HG03280 (cell line): ENCODE data around the gene CRIM1.

Experiments used
- ATAC-seq: cut with Tn5 transposase; IDR thresholded peaks from one replicate; pipeline ENCODE4 v1.9.1; 2021; ENCODE audit warnings: mild to moderate bottlenecking, moderate library complexity; ENCODE audit not compliant: unreplicated experiment

Gene CRIM1

GRCh38 chr2:36544638-36545338, 189.2 kb downstream of the CRIM1 start:
- no peak for ATAC-seq

- no peak for ATAC-seq
Measured at GRCh38 chr2:36545871-36546416, 190.4 kb downstream of the CRIM1 start.

- ATAC-seq: no peak
Measured at GRCh38 chr2:36547906-36548305, 192.3 kb downstream of the CRIM1 start.

GRCh38 chr2:36549165-36549574, 193.6 kb downstream of the CRIM1 start:
- no peak for ATAC-seq

GRCh38 chr2:36550006-36550405, 194.4 kb downstream of the CRIM1 start:
- no peak for ATAC-seq

GRCh38 chr2:36553683-36554082, 198.1 kb downstream of the CRIM1 start:
- ATAC-seq: no peak

- no peak for ATAC-seq
Measured at GRCh38 chr2:36554531-36554930, 199.0 kb downstream of the CRIM1 start.

GRCh38 chr2:36555789-36556188, 200.2 kb downstream of the CRIM1 start:
- ATAC-seq: no peak

GRCh38 chr2:36556842-36557241, 201.3 kb downstream of the CRIM1 start:
- ATAC-seq: no peak

- ATAC-seq: no peak
Measured at GRCh38 chr2:36559221-36559942, 203.8 kb downstream of the CRIM1 start.

GRCh38 chr2:36560726-36561125, 205.1 kb downstream of the CRIM1 start:
- no peak for ATAC-seq

- ATAC-seq: no peak
Measured at GRCh38 chr2:36561237-36561944, 205.8 kb downstream of the CRIM1 start.

GRCh38 chr2:36562240-36562639, 206.7 kb downstream of the CRIM1 start:
- no peak for ATAC-seq

- no peak for ATAC-seq
Measured at GRCh38 chr2:36562973-36563532, 207.5 kb downstream of the CRIM1 start.

GRCh38 chr2:36564377-36564930, 208.9 kb downstream of the CRIM1 start:
- no peak for ATAC-seq

GRCh38 chr2:36565712-36566111, 210.1 kb downstream of the CRIM1 start:
- no peak for ATAC-seq

- no peak for ATAC-seq
Measured at GRCh38 chr2:36566887-36567286, 211.3 kb downstream of the CRIM1 start.

GRCh38 chr2:36567711-36568408, 212.3 kb downstream of the CRIM1 start:
- no peak for ATAC-seq

GRCh38 chr2:36568516-36569246, 213.1 kb downstream of the CRIM1 start:
- no peak for ATAC-seq
